HCT116 (cell line): ENCODE measurements around the gene TBRG1. TPM values are rescaled to one million over a fixed set of nuclear protein-coding genes. Genes with fewer than 3 reads are reported as not detected.

Experiments used
- ATAC-seq: fragments of 200-7000 bp; cut with Tn5 transposase; 2 replicates; pipeline ENCODE4 v1.9.1; 2020; ENCODE audit warnings: mild to moderate bottlenecking, moderate library complexity
- BruUV-seq: library from RNA; stranded (reverse); fragments of 400-500 nt; replicated peaks from 2 replicates; lab custom pipeline; 2021; lab: Mats Ljungman, UMichigan
- CTCF ChIA-PET: fragments of 300-600 bp; sonication (Branson Sonifier 250); formaldehyde crosslinking; loops from one replicate; lab custom pipeline; 2021; ENCODE audit warnings: antibody characterized with exemption; lab: Charles Lee
- POLR2A ChIA-PET: fragments of 300-600, 350-600 bp; sonication (Branson Sonifier 250); formaldehyde crosslinking; loops from one replicate; lab custom pipeline; 2021; ENCODE audit warnings: antibody characterized with exemption; lab: Charles Lee
- RAD21 ChIA-PET, 2 experiments: fragments of 300-600 bp; sonication (Branson Sonifier 250); formaldehyde crosslinking; loops; one replicate each; lab custom pipeline; 2023; ENCODE audit warnings: low total read pairs in 2 of 2; ENCODE audit not compliant: uncharacterized antibody in 2 of 2, unreplicated experiment in 2 of 2, low non-redundant PET in 1 of 2; lab: Charles Lee
- DNase-seq: peaks from one replicate; pipeline ENCODE4 v3.0.0-alpha.2; 2010; ENCODE audit warnings: low read depth, low spot score
- H2AFZ ChIP-seq: fragments of 200-600 bp; shearing (Covaris generic), sonication (generic); 2 replicates; pipeline ENCODE4 v1.6.1; 2017; ENCODE audit warnings: low read depth, mixed run types, mixed read lengths, antibody characterized with exemption, low read length; ENCODE audit not compliant: poor library complexity, severe bottlenecking
- H3K27ac ChIP-seq: 2 replicates; pipeline ENCODE4 v1.5.1; 2012; ENCODE audit warnings: low read depth, low read length
- H3K27me3 ChIP-seq: fragments of 200-600 bp; sonication (generic); 2 replicates; pipeline ENCODE4 v1.6.1; 2016; ENCODE audit warnings: mixed run types, low read length, mixed read lengths; ENCODE audit not compliant: insufficient read depth
- H3K36me3 ChIP-seq, 2 experiments: fragments of 200-500 bp in 1 of 2; fragments of 200-600 bp in 1 of 2; sonication (Bioruptor generic) in 1 of 2; sonication (generic) in 1 of 2; 2 replicates each; pipeline versions ENCODE4 v1.5.1 to v1.6.1; 2014 to 2016; ENCODE audit warnings: low read length in 2 of 2, inconsistent platforms in 1 of 2, mixed read lengths in 1 of 2, mixed run types in 1 of 2; ENCODE audit not compliant: insufficient read depth in 2 of 2, control insufficient read depth in 1 of 2
- H3K4me1 ChIP-seq, 2 experiments: fragments of 200-600 bp in 1 of 2; sonication (generic) in 1 of 2; 2 replicates each; pipeline versions ENCODE4 v1.5.1 to v1.6.1; 2012 to 2017; ENCODE audit warnings: low read length in 2 of 2, inconsistent platforms in 1 of 2, mild to moderate bottlenecking in 1 of 2, mixed read lengths in 1 of 2, mixed run types in 1 of 2, moderate library complexity in 1 of 2; ENCODE audit not compliant: insufficient read depth in 2 of 2, control insufficient read depth in 1 of 2
- H3K4me2 ChIP-seq: fragments of 200-600 bp; sonication (generic); 2 replicates; pipeline ENCODE4 v1.6.1; 2017; ENCODE audit warnings: mixed run types, low read length, mixed read lengths
- H3K4me3 ChIP-seq, 2 experiments: fragments of 200-600 bp in 1 of 2; sonication (generic) in 1 of 2; replicated peaks in 1 of 2; 2 replicates each; pipeline ENCODE4 v1.5.1; 2011 to 2016; ENCODE audit warnings: low read length in 2 of 2, control low read depth in 1 of 2, low read depth in 1 of 2, mild to moderate bottlenecking in 1 of 2, mixed read lengths in 1 of 2, mixed run types in 1 of 2
- H3K79me2 ChIP-seq: fragments of 200-600 bp; sonication (generic); 2 replicates; pipeline ENCODE4 v1.6.1; 2017; ENCODE audit warnings: mild to moderate bottlenecking, mixed run types, low read length, moderate library complexity, mixed read lengths; ENCODE audit not compliant: insufficient read depth
- H3K9ac ChIP-seq: fragments of 200-600 bp; sonication (generic); 2 replicates; pipeline ENCODE4 v1.6.1; 2016; ENCODE audit warnings: low read length, mixed read lengths
- H3K9me2 ChIP-seq: fragments of 200-600 bp; sonication (generic), shearing (Covaris generic); 2 replicates; pipeline ENCODE4 v1.6.1; 2017; ENCODE audit warnings: mixed run types, mild to moderate bottlenecking, moderate library complexity; ENCODE audit not compliant: insufficient read depth
- H3K9me3 ChIP-seq, 2 experiments: fragments of 200-500 bp in 1 of 2; fragments of 200-600 bp in 1 of 2; sonication (Bioruptor generic) in 1 of 2; sonication (generic) in 1 of 2; 2 replicates each; pipeline ENCODE4 v1.6.1; 2014 to 2017; ENCODE audit warnings: low read length in 2 of 2, mixed read lengths in 2 of 2, inconsistent platforms in 1 of 2, low read depth in 1 of 2, mild to moderate bottlenecking in 1 of 2, mixed run types in 1 of 2, moderate library complexity in 1 of 2; ENCODE audit not compliant: control insufficient read depth in 1 of 2, insufficient read depth in 1 of 2
- H4K20me1 ChIP-seq: fragments of 200-600 bp; sonication (generic), shearing (Covaris generic); 2 replicates; pipeline ENCODE4 v1.6.1; 2017; ENCODE audit warnings: mixed run types, mild to moderate bottlenecking, moderate library complexity; ENCODE audit not compliant: insufficient read depth
- EGR1 ChIP-seq: IDR thresholded peaks from 2 replicates; pipeline ENCODE4 v1.6.1; 2012; ENCODE audit warnings: low read depth
- ELF1 ChIP-seq: IDR thresholded peaks from 2 replicates; pipeline ENCODE4 v1.6.1; 2012; ENCODE audit warnings: low read depth, borderline replicate concordance
- EZH2 ChIP-seq: fragments of 200-600 bp; sonication (generic); IDR thresholded peaks from 2 replicates; pipeline ENCODE4 v1.6.1; 2017; ENCODE audit warnings: antibody characterized with exemption, mixed run types
- EZH2phosphoT487 ChIP-seq: fragments of 200-600 bp; IDR thresholded peaks from 2 replicates; pipeline ENCODE4 v1.6.1; 2018; ENCODE audit warnings: antibody characterized with exemption, borderline replicate concordance
- FOSL1 ChIP-seq: IDR thresholded peaks from 2 replicates; pipeline ENCODE4 v1.6.1; 2012; ENCODE audit warnings: low read depth
- JUND ChIP-seq: IDR thresholded peaks from 2 replicates; pipeline ENCODE4 v1.6.1; 2012
- POLR2AphosphoS5 ChIP-seq: IDR thresholded peaks from 2 replicates; pipeline ENCODE4 v1.6.1; 2011; ENCODE audit warnings: mild to moderate bottlenecking, low read depth, low read length, moderate library complexity
- RAD21 ChIP-seq: IDR thresholded peaks from 2 replicates; pipeline ENCODE4 v1.6.1; 2012; ENCODE audit warnings: low read depth, mild to moderate bottlenecking
- SIN3A ChIP-seq: IDR thresholded peaks from 2 replicates; pipeline ENCODE4 v1.6.1; 2012; ENCODE audit warnings: low read depth
- TCF7L2 ChIP-seq: IDR thresholded peaks from 2 replicates; pipeline ENCODE4 v1.7.0; 2011; ENCODE audit warnings: borderline replicate concordance, inconsistent platforms; ENCODE audit not compliant: insufficient read depth, insufficient read length; ENCODE audit errors: extremely low read depth
- YY1 ChIP-seq: IDR thresholded peaks from 2 replicates; pipeline ENCODE4 v1.6.1; 2011; ENCODE audit warnings: low read length, low read depth, moderate library complexity, mild to moderate bottlenecking; ENCODE audit not compliant: insufficient replicate concordance; ENCODE audit errors: extremely low read depth
- ZNF274 ChIP-seq: fragments of 200-500 bp; sonication (Bioruptor generic); IDR thresholded peaks from 2 replicates; pipeline ENCODE4 v1.6.1; 2014; ENCODE audit warnings: mild to moderate bottlenecking, low read depth, low read length, inconsistent platforms
- intact Hi-C: fragments of 100-400 bp; cut with micrococcal nuclease; formaldehyde crosslinking; loops from 2 replicates; pipeline ENCODE4 v1.10.0; 2022
- total RNA-seq: library from RNA; stranded (reverse); gene quantifications from one replicate; pipeline ENCODE4 v1.2.1, GENCODE V29; 2021; ENCODE audit not compliant: unreplicated experiment
- TF ChIP-seq, protein P1 (sequence below): IDR thresholded peaks from 2 replicates; pipeline ENCODE4 v1.6.1; 2012
- TF ChIP-seq, protein P2 (sequence below): IDR thresholded peaks from 2 replicates; pipeline ENCODE4 v1.6.1; 2012

Gene TBRG1
- total RNA-seq, 1 experiment from 2014 or later = 29.6 TPM

- TF ChIP-seq FOSL1 (no peak), EZH2 (no peak), POLR2AphosphoS5 (no peak), SIN3A (no peak), TCF7L2 (no peak)
Measured at GRCh38 chr11:124592627-124593026, 30.0 kb upstream of the TBRG1 start (continued).

- CTCF ChIA-PET = no interaction called here
Measured at GRCh38 chr11:124595302-124595701, 27.4 kb upstream of the TBRG1 start.

More at GRCh38 chr11:124595302-124595701, 27.4 kb upstream of the TBRG1 start:
- H3K9me2 ChIP-seq = no peaks in the 10 kb centered on the region
- H3K4me1 ChIP-seq = no peaks in the 10 kb centered on the region
- no peak overlapping the region for H3K4me3 ChIP-seq
- H3K36me3 ChIP-seq = no peaks in the 10 kb centered on the region
- DNase-seq = no peak
- RAD21 ChIA-PET = no interaction called here
- no peak overlapping the region for H3K9ac ChIP-seq
- H3K9me3 ChIP-seq = no peaks in the 10 kb centered on the region
- no peak overlapping the region for H2AFZ ChIP-seq
- H3K27me3 ChIP-seq = peaks cover 58% of the 10 kb centered on the region
- intact Hi-C loops = no loop called here
- no TSS peak for BruUV-seq
- H3K4me2 ChIP-seq = no peak overlapping the region
- TF ChIP-seq POLR2AphosphoS5 = no peak
- no peak for TF ChIP-seq EGR1
- no peak for TF ChIP-seq JUND
- TF ChIP-seq ELF1 = no peak
- TF ChIP-seq RAD21 = no peak
- TF ChIP-seq, protein P1, sequence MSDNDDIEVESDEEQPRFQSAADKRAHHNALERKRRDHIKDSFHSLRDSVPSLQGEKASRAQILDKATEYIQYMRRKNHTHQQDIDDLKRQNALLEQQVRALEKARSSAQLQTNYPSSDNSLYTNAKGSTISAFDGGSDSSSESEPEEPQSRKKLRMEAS = no peak
- TF ChIP-seq EZH2phosphoT487 = no peak
- no peak for TF ChIP-seq SIN3A
- TF ChIP-seq YY1 = no peak
- TF ChIP-seq, protein P2, sequence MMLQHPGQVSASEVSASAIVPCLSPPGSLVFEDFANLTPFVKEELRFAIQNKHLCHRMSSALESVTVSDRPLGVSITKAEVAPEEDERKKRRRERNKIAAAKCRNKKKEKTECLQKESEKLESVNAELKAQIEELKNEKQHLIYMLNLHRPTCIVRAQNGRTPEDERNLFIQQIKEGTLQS = no peak
- no peak for TF ChIP-seq ZNF274
- no peak overlapping the region for H3K27ac ChIP-seq
- ATAC-seq = no peak
- H3K79me2 ChIP-seq = no peaks in the 10 kb centered on the region
- POLR2A ChIA-PET = no interaction called here
- H4K20me1 ChIP-seq = no peaks in the 10 kb centered on the region
